Adrenal gland (tissue), 12 donors: Measurements from ENCODE around the gene INVS. TPM values are rescaled to one million over a fixed set of nuclear protein-coding genes. Genes with fewer than 3 reads are reported as not detected.

Experiments used
- DNase-seq, 7 donors: peaks; one replicate each; pipeline ENCODE4 v3.0.0-alpha.2; 2019 to 2020
- H3K27ac ChIP-seq, 5 donors: fragments of 200-600 bp; sonication (generic) in 4 of 5; 1 replicate in 3 of 5; 2 replicates in 2 of 5; pipeline versions ENCODE4 v1.5.1 to v1.8.0; 2016 to 2020; ENCODE audit warnings: mild to moderate bottlenecking in 1 of 5
- H3K27me3 ChIP-seq: fragments of 200-600 bp; 2 replicates; pipeline ENCODE4 v1.8.0; 2021
- H3K36me3 ChIP-seq, 2 donors: fragments of 200-600 bp; replicated peaks in 1 of 2; 1 replicate in 1 of 2; 2 replicates in 1 of 2; pipeline versions ENCODE4 v1.5.1 to v1.8.0; 2018 to 2022
- H3K4me1 ChIP-seq, 2 donors: fragments of 200-600 bp; replicated peaks in 1 of 2; 1 replicate in 1 of 2; 2 replicates in 1 of 2; pipeline versions ENCODE4 v1.5.1 to v1.8.0; 2018 to 2021
- H3K4me3 ChIP-seq, 4 donors: fragments of 200-600 bp; sonication (generic) in 3 of 4; one replicate each; pipeline ENCODE4 v1.5.1; 2016 to 2018
- H3K9me3 ChIP-seq, 3 donors: fragments of 200-600 bp; sonication (generic) in 1 of 3; replicated peaks in 1 of 3; 1 replicate in 2 of 3; 2 replicates in 1 of 3; pipeline versions ENCODE4 v1.5.1 to v1.8.0; 2016 to 2021
- POLR2A ChIP-seq, 2 donors: fragments of 450-650 bp; IDR thresholded peaks; one replicate each; pipeline ENCODE4 v1.6.1; 2017; ENCODE audit warnings: antibody characterized with exemption in 2 of 2, mild to moderate bottlenecking in 2 of 2, moderate library complexity in 1 of 2
- WGBS, 4 donors: extraction: QIAGEN DNeasy Blood & Tissue Kit in 2 of 4; methylation state at CpG; one replicate each; pipeline versions ENCODE4 v1.1.5 to v1.1.7; 2013 to 2017; 5-methylcytosine and 5-hydroxymethylcytosine counted together
- intact Hi-C, 2 donors: fragments of 100-400 bp; cut with DNase I; formaldehyde crosslinking; loops; one replicate each; pipeline versions ENCODE4 v1.14.1 to v1.15.0; 2022 to 2023
- polyA plus RNA-seq, 3 donors: library from polyadenylated mRNA; stranded (reverse); fragments of 200-250 nt in 2 of 3; fragments of 350-450 nt in 1 of 3; fragmentation: Illumina TruSeq in 1 of 3; extraction: RNeasy Lipid Tissue Mini Kit (QIAGEN cat#74804) in 1 of 3; gene quantifications; one replicate each; pipeline ENCODE4 v1.2.3, GENCODE V29; 2013 to 2014
- total RNA-seq, 9 donors: library from RNA; depleted of rRNA in 4 of 9; stranded (reverse); fragments of >200 nt in 4 of 9; fragments of 120-200 nt in 1 of 9; fragmentation: NEBNext Ultra II Directional in 1 of 9; extraction: Animal tissue kit (Norgen Biotek cat#: 25700) in 1 of 9; gene quantifications; one replicate each; pipeline versions ENCODE4 v1.1.0 to v1.2.4, GENCODE V29; 2013 to 2023
- TF ChIP-seq, protein P1 (sequence below), 6 experiments: fragments of 450-650 bp in 4 of 6; fragments of 200-600 bp in 2 of 6; sonication (generic) in 1 of 6; IDR thresholded peaks; 1 replicate in 5 of 6; 2 replicates in 1 of 6; pipeline versions ENCODE4 v1.5.1 to v1.8.0; 2016 to 2021; ENCODE audit warnings: antibody characterized with exemption in 6 of 6, mild to moderate bottlenecking in 2 of 6, moderate library complexity in 1 of 6
- donor health status: healthy with polysubstance abuse.
- donor health status: Bipolar disorder and iron deficiency.
- donor health status: DM: yes; HTN: yes; CAD: no.
- donor health status: DM: no; HTN: no; CAD: no.
- donor health status: DM: no; HTN: no; CAD: no.
- donor health status: DM: yes; HTN: yes; CAD: no.

Gene INVS
- total and polyA plus RNA-seq, 12 donors, result 6.4 to 47.7 (median 24.4) TPM

DNA sequence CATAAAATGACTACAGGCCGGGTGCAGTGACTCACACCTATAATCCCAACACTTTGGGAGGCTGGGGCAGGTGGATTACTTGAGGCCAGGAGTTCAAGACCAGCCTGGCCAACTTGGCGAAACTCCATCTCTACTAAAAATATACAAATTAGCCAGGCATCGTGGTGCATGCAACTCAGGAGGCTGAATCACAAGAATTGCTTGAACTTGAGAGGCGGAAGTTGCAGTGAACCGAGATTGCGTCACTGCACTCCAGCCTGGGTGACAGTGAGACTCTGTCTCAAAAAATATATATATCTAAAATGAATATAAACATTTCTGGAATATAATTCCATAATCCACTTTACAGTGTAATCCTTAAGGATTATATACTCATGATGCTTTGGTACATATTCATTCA is 187.2 kb downstream of the INVS start:
- intact Hi-C loops, result no loop called here
- Histone ChIP-seq H3K9me3 (no peaks in the 10 kb centered on the region), H3K36me3 (peaks cover 0 to 11% of the 10 kb centered on the region in 2 donors), H3K4me3 (no peak overlapping the region), H3K27ac (no peak overlapping the region), H3K4me1 (peaks cover 0 to 2% of the 10 kb centered on the region in 2 donors), H3K27me3 (no peaks in the 10 kb centered on the region)
- DNase-seq, result no peak
- WGBS, 4 donors, result 92 to 98% (median 96%) methylated on average over 6 of the region's 6 CpGs
- TF ChIP-seq POLR2A (IDR thresholded peaks at IDR 0.05), result no peak
- TF ChIP-seq, protein P1, sequence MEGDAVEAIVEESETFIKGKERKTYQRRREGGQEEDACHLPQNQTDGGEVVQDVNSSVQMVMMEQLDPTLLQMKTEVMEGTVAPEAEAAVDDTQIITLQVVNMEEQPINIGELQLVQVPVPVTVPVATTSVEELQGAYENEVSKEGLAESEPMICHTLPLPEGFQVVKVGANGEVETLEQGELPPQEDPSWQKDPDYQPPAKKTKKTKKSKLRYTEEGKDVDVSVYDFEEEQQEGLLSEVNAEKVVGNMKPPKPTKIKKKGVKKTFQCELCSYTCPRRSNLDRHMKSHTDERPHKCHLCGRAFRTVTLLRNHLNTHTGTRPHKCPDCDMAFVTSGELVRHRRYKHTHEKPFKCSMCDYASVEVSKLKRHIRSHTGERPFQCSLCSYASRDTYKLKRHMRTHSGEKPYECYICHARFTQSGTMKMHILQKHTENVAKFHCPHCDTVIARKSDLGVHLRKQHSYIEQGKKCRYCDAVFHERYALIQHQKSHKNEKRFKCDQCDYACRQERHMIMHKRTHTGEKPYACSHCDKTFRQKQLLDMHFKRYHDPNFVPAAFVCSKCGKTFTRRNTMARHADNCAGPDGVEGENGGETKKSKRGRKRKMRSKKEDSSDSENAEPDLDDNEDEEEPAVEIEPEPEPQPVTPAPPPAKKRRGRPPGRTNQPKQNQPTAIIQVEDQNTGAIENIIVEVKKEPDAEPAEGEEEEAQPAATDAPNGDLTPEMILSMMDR (IDR thresholded peaks at IDR 0.05), result no peak

DNA sequence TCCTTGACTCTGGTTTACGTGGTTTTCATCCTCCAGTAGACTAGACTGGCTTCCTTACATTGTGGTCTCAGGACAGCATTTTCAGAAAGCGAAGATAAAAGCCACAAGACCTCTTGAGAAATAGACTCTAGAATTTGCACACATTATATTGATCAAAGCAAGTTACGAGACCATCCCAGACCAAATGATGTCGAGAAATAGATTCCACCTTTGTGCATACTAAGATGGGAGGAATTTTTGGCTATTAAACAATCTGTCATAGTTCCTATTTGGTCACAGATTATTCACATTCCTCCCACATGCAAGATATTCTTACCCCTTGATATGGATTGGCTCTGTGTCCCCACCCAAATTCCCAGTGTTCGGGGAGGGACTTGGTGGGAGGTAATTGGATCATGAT is 188.1 kb downstream of the INVS start:
- Histone ChIP-seq H3K9me3 (no peaks in the 10 kb centered on the region), H3K36me3 (peaks cover 0 to 19% of the 10 kb centered on the region in 2 donors), H3K27me3 (no peaks in the 10 kb centered on the region), H3K4me1 (no peaks in the 10 kb centered on the region), H3K4me3 (no peak overlapping the region), H3K27ac (no peak overlapping the region)
- no peak for DNase-seq
- intact Hi-C loops, result no loop called here
- TF ChIP-seq, protein P1 (IDR thresholded peaks at IDR 0.05), result no peak
- TF ChIP-seq POLR2A (IDR thresholded peaks at IDR 0.05), result no peak
- 92 to 99% (median 95%) methylated on average over 5 of the region's 5 CpGs for WGBS, 4 donors

DNA sequence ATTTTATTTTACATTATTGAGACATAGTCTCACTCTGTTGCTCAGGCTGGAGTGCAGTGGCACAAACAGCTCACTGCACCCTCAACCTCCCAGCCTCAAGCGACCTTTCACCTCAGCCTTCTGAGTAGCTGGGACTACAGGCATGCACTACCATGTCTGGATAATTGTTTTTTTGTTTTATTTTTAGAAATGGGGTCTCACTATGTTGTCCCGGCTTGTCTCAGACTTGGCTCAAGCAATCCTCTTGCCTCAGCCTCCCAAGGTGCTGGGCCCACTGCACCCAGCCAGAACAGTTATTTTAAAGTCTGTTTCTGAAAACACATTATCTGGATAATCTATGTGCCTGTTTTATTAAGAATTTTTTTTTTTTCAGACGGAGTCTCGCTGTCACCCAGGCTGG is 191.7 kb downstream of the INVS start:
- WGBS, 4 donors, result 95 to 99% (median 96%) methylated on average over 4 of the region's 4 CpGs
- intact Hi-C loops, result no loop called here
- DNase-seq, result no peak
- no peaks in the 10 kb centered on the region for H3K9me3 ChIP-seq
- H3K4me1 ChIP-seq, result no peaks in the 10 kb centered on the region
- H3K36me3 ChIP-seq, result peaks cover 0 to 38% of the 10 kb centered on the region in 2 donors
- H3K27ac ChIP-seq, result no peak overlapping the region
- no peaks in the 10 kb centered on the region for H3K27me3 ChIP-seq
- no peak for TF ChIP-seq POLR2A (IDR thresholded peaks at IDR 0.05)
- no peak overlapping the region for H3K4me3 ChIP-seq

DNA sequence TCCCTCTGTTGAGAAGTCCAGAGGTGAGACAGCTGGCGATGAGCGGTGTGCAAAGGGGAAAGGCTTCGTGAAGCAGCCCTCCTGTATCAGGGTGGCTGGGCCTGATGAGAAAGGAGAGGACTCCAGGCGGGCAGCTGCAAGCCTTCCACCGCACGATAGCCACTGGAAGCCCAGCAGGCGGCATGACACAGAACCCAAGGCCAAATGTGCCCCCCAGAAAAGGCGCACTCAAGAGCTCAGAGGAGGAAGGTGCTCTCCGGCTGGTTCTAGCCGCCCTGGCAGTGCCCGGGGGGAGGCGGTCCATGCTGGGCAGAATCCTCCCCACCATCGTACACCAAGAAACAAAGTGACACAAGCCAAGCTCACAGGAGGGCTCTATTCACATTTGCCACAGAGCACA is 193.4 kb downstream of the INVS start:
- no peaks in the 10 kb centered on the region for H3K4me1 ChIP-seq
- H3K9me3 ChIP-seq, result no peaks in the 10 kb centered on the region
- H3K4me3 ChIP-seq, result no peak overlapping the region
- no peak for DNase-seq
- H3K27ac ChIP-seq, result no peak overlapping the region
- H3K36me3 ChIP-seq, result peaks cover 0 to 45% of the 10 kb centered on the region in 2 donors
- intact Hi-C loops, result no loop called here
- TF ChIP-seq, protein P1 (IDR thresholded peaks at IDR 0.05), result no peak
- TF ChIP-seq POLR2A (IDR thresholded peaks at IDR 0.05), result no peak
- 97 to 99% (median 98%) methylated on average over 7 to 13 of the region's 13 CpGs for WGBS, 4 donors
- H3K27me3 ChIP-seq, result no peaks in the 10 kb centered on the region

DNA sequence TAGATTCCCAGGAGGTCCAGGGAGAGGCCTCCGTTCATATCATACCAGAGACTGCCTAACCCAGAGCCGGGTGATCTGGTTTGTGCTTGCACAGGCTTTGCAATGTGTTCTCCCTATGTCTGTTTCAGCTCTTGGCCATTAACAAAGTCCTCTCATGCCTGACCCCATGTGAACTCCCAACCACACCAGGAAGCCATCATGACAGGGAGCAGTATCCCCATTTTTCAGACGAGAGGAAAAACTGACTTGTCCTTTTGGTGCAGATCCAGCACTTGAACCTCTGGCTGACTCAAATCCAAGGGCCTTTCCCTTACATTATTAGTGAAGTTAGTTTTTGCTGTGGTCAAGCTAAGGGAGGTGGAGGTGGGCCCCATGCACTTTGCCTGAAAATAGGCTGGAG is 195.3 kb downstream of the INVS start:
- peaks cover 0 to 55% of the 10 kb centered on the region in 2 donors for H3K36me3 ChIP-seq
- H3K4me3 ChIP-seq, result no peak overlapping the region
- no peaks in the 10 kb centered on the region for H3K27me3 ChIP-seq
- H3K9me3 ChIP-seq, result no peaks in the 10 kb centered on the region
- H3K4me1 ChIP-seq, result no peaks in the 10 kb centered on the region
- TF ChIP-seq POLR2A (IDR thresholded peaks at IDR 0.05), result no peak
- TF ChIP-seq, protein P1 (IDR thresholded peaks at IDR 0.05), result no peak
- intact Hi-C loops, result no loop called here
- H3K27ac ChIP-seq, result no peak overlapping the region
- 55 to 79% (median 77%) methylated on average over 3 of the region's 3 CpGs for WGBS, 4 donors
- DNase-seq, result no peak
